BE2C (cell line): ENCODE results near the gene POU4F1.
A peak's percentile ranks its signal among the peaks of the same experiment; 100 is the strongest.

Experiments
- DNase-seq: peaks from one replicate; pipeline ENCODE4 v3.0.0-alpha.2; 2020
- H3K27me3 ChIP-seq: fragments of 250-450 bp; sonication (Bioruptor Pico); 2 replicates; pipeline ENCODE4 v1.5.1; 2020; ENCODE audit warnings: mild to moderate bottlenecking
- H3K36me3 ChIP-seq: fragments of 250-450 bp; sonication (Bioruptor Pico); 2 replicates; pipeline ENCODE4 v1.5.1; 2020; ENCODE audit warnings: mild to moderate bottlenecking
- H3K4me1 ChIP-seq: fragments of 250-450 bp; sonication (Bioruptor Pico); 2 replicates; pipeline ENCODE4 v1.5.1; 2020
- H3K4me3 ChIP-seq: 2 replicates; pipeline ENCODE4 v1.5.1; 2011; ENCODE audit warnings: low read depth, low read length
- H3K9me3 ChIP-seq: fragments of 250-450 bp; sonication (Bioruptor Pico); 2 replicates; pipeline ENCODE4 v1.5.1; 2020
- CTCF ChIP-seq: IDR thresholded peaks from 2 replicates; pipeline ENCODE4 v1.5.1; 2012; ENCODE audit warnings: mild to moderate bottlenecking, low read depth, low read length

POU4F1 gene

GRCh38 chr13:78589206-78589605 lies 14.1 kb downstream of the POU4F1 start:
- Histone ChIP-seq H3K4me1 (no peaks in the 10 kb centered on the region), H3K36me3 (no peaks in the 10 kb centered on the region), H3K27me3 (peaks cover 93% of the 10 kb centered on the region), H3K9me3 (no peaks in the 10 kb centered on the region), H3K4me3 (no peak overlapping the region)
- no peak for DNase-seq
- TF ChIP-seq CTCF: no peak

- Histone ChIP-seq H3K36me3 (no peaks in the 10 kb centered on the region), H3K4me3 (no peak overlapping the region), H3K4me1 (no peaks in the 10 kb centered on the region), H3K27me3 (peaks cover 83% of the 10 kb centered on the region), H3K9me3 (no peaks in the 10 kb centered on the region)
- DNase-seq: no peak
- TF ChIP-seq CTCF: no peak
Measured at GRCh38 chr13:78587395-78587794, 16.0 kb downstream of the POU4F1 start.

- no peak overlapping the region for H3K4me3 ChIP-seq
Measured at GRCh38 chr13:78586706-78587105, 16.6 kb downstream of the POU4F1 start.

GRCh38 chr13:78576261-78576660 lies 27.1 kb downstream of the POU4F1 start:
- DNase-seq: no peak
- Histone ChIP-seq H3K4me3 (no peak overlapping the region), H3K36me3 (no peaks in the 10 kb centered on the region), H3K4me1 (no peaks in the 10 kb centered on the region), H3K27me3 (no peaks in the 10 kb centered on the region; the same call in 1 of the 2 replicates), H3K9me3 (no peaks in the 10 kb centered on the region)
- no peak for TF ChIP-seq CTCF

More at GRCh38 chr13:78586706-78587105, 16.6 kb downstream of the POU4F1 start:
- peaks cover 77% of the 10 kb centered on the region for H3K27me3 ChIP-seq
- TF ChIP-seq CTCF: peak; percentile 69
- peak; percentile 51 for DNase-seq
- no peaks in the 10 kb centered on the region for H3K4me1 ChIP-seq
- H3K9me3 ChIP-seq: no peaks in the 10 kb centered on the region
- H3K36me3 ChIP-seq: no peaks in the 10 kb centered on the region

- no peak for DNase-seq
- Histone ChIP-seq H3K36me3 (no peaks in the 10 kb centered on the region), H3K9me3 (no peaks in the 10 kb centered on the region), H3K4me3 (no peak overlapping the region), H3K4me1 (peaks cover 5% of the 10 kb centered on the region), H3K27me3 (no peaks in the 10 kb centered on the region)
- TF ChIP-seq CTCF: no peak
Measured at GRCh38 chr13:78572459-78572858, 30.9 kb downstream of the POU4F1 start.

- H3K4me3 ChIP-seq: no peak overlapping the region
- H3K36me3 ChIP-seq: no peaks in the 10 kb centered on the region
- no peak for DNase-seq
- no peaks in the 10 kb centered on the region for H3K27me3 ChIP-seq
- peaks cover 5% of the 10 kb centered on the region for H3K4me1 ChIP-seq
- no peak for TF ChIP-seq CTCF
- H3K9me3 ChIP-seq: no peaks in the 10 kb centered on the region
Measured at GRCh38 chr13:78569029-78569428, 34.3 kb downstream of the POU4F1 start.
